HepG2 (cell line): ENCODE data around the gene EXTL2. TPM values are rescaled to one million over a fixed set of nuclear protein-coding genes. Genes with fewer than 3 reads are reported as not detected.
A peak's percentile ranks its signal among the peaks of the same experiment; 100 is the strongest.

Experiments
- JDP2 ChIP-seq: sonication (generic); formaldehyde crosslinking; IDR thresholded peaks from 2 replicates; pipeline ENCODE4 v1.8.1; 2022; ENCODE audit warnings: missing genetic modification reagents, borderline replicate concordance
- MED1 ChIP-seq: sonication (generic); formaldehyde crosslinking; IDR thresholded peaks from 2 replicates; pipeline ENCODE4 v1.4.0; 2020; ENCODE audit warnings: missing genetic modification reagents
- ONECUT2 ChIP-seq: sonication (generic); formaldehyde crosslinking; IDR thresholded peaks from 2 replicates; pipeline ENCODE4 v1.4.0; 2020; ENCODE audit warnings: missing genetic modification reagents
- PHF5A ChIP-seq: IDR thresholded peaks from one replicate; pipeline ENCODE4 v1.6.1; 2018; ENCODE audit warnings: low read depth, missing genetic modification reagents; ENCODE audit not compliant: unreplicated experiment
- ZBTB7B ChIP-seq: sonication (generic); formaldehyde crosslinking; IDR thresholded peaks from 2 replicates; pipeline ENCODE4 v1.4.0; 2020; ENCODE audit warnings: missing genetic modification reagents
- ZFP36L1 ChIP-seq: sonication (generic); formaldehyde crosslinking; IDR thresholded peaks from 2 replicates; pipeline ENCODE4 v1.8.0; 2022; ENCODE audit warnings: mild to moderate bottlenecking, missing genetic modification reagents, moderate library complexity
- ZKSCAN8 ChIP-seq: IDR thresholded peaks from 2 replicates; pipeline ENCODE4 v1.6.1; 2016; ENCODE audit warnings: borderline replicate concordance, missing genetic modification reagents, missing compliant biosample characterization
- ZNF24 ChIP-seq: fragments of 450-650 bp; IDR thresholded peaks from 2 replicates; pipeline ENCODE4 v1.6.1; 2017; ENCODE audit warnings: antibody characterized with exemption, mild to moderate bottlenecking
- ZNF263 ChIP-seq: sonication (generic); formaldehyde crosslinking; IDR thresholded peaks from 2 replicates; pipeline ENCODE4 v1.4.0; 2020; ENCODE audit warnings: missing genetic modification reagents
- ZNF44 ChIP-seq: sonication (generic); formaldehyde crosslinking; IDR thresholded peaks from 2 replicates; pipeline ENCODE4 v1.5.1; 2020; ENCODE audit warnings: mild to moderate bottlenecking, missing genetic modification reagents
- polyA plus RNA-seq, 8 experiments: library from polyadenylated mRNA; depleted of rRNA in 3 of 8; stranded (reverse) in 7 of 8; unstranded in 1 of 8; fragments of >200 nt; fragmentation: Illumina TruSeq in 4 of 8; extraction: Trizol in 4 of 8; gene quantifications; 2 replicates each; pipeline versions ENCODE4 v1.2.1 to v1.2.3, GENCODE V29; 2011 to 2016; ENCODE audit warnings: low read depth in 4 of 8, missing spikeins in 1 of 8, mixed read lengths in 1 of 8; ENCODE audit not compliant: insufficient read depth in 1 of 8
- total RNA-seq, 5 experiments: library from RNA; depleted of rRNA; stranded (reverse); fragments of >200 nt; fragmentation: Illumina TruSeq; extraction: Trizol; gene quantifications; 2 replicates each; pipeline ENCODE4 v1.2.3, GENCODE V29; 2016; ENCODE audit warnings: low read depth in 1 of 5
- TF ChIP-seq, protein P1 (sequence below): IDR thresholded peaks from 2 replicates; pipeline ENCODE4 v1.6.1; 2012; ENCODE audit warnings: low read depth, low read length, improper control_type of control experiment
- TF ChIP-seq, protein P2 (sequence below): IDR thresholded peaks from 2 replicates; pipeline ENCODE4 v1.6.1; 2016; ENCODE audit warnings: missing biosample characterization, missing genetic modification reagents, low read depth
- TF ChIP-seq, protein P3 (sequence below): IDR thresholded peaks from 2 replicates; pipeline ENCODE4 v1.6.1; 2018; ENCODE audit warnings: missing genetic modification reagents, mild to moderate bottlenecking, missing compliant biosample characterization
- TF ChIP-seq, protein P4 (sequence below): sonication (generic); formaldehyde crosslinking; IDR thresholded peaks from 2 replicates; pipeline ENCODE4 v1.4.0; 2020; ENCODE audit warnings: missing genetic modification reagents; ENCODE audit errors: not compliant biosample characterization
- TF ChIP-seq, protein P5 (sequence below): IDR thresholded peaks from 2 replicates; pipeline ENCODE4 v1.6.1; 2016; ENCODE audit warnings: mild to moderate bottlenecking, missing biosample characterization, missing genetic modification reagents
- TF ChIP-seq, protein P6 (sequence below): sonication (generic); formaldehyde crosslinking; IDR thresholded peaks from 2 replicates; pipeline ENCODE4 v1.4.0; 2020; ENCODE audit warnings: mild to moderate bottlenecking, missing genetic modification reagents
- TF ChIP-seq, protein P7 (sequence below): fragments of 450-650 bp; IDR thresholded peaks from 2 replicates; pipeline ENCODE4 v1.6.1; 2016

The EXTL2 gene
- total and polyA plus RNA-seq, 2 of the 13 experiments (the other 11 are each of a cell fraction or from before 2014, with no cell fraction given) = 22.0 to 23.5 TPM

DNA sequence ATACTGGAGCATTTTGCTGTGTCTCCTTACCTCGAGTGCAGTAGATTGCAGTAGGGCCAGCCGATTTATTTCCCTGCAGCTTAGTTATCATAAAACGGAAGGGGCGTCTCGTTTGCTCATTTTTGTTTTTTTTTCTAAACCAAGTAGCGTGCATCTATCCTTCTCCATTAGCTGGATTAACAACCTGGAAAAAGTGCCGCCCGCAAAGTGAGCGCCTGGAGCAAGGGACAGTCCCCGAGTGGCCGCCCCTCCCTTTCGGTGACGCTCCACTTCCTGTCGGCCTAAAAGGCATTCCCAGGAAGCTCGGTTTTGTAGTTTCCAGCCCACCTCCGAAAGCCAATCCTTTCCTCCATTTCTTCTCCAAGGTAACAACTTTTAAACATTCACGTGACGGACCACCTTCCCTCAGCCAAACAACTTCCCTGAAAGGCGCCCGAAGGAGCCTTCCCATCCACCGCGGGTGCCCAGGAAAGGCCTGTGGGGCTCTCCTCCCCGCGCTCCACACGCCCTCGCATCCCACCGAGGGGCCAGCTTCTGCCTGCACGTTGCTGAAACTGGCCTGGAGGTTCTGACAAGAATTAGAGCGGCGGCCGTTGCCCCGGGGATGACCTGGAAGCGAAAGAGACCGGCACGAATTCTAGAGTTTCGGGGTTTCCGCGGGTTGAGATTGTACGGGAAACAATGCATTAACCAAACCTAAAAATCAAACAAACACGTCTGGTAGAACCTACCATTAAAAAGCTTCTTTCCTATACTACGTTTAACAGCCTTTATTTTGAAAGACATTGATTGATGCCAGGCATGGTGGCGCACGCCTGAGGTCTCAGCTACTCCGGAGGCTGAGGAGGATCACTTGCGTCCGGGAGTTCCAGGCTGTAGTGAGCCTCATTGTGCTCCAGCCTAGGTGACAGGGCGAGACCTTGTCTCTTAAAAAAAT is at the start of gene EXTL2 (continued):
- TF ChIP-seq, protein P1, sequence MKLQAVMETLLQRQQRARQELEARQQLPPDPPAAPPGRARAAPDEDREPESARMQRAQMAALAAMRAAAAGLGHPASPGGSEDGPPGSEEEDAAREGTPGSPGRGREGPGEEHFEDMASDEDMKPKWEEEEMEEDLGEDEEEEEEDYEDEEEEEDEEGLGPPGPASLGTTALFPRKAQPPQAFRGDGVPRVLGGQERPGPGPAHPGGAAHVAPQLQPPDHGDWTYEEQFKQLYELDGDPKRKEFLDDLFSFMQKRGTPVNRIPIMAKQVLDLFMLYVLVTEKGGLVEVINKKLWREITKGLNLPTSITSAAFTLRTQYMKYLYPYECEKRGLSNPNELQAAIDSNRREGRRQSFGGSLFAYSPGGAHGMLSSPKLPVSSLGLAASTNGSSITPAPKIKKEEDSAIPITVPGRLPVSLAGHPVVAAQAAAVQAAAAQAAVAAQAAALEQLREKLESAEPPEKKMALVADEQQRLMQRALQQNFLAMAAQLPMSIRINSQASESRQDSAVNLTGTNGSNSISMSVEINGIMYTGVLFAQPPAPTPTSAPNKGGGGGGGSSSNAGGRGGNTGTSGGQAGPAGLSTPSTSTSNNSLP = no peak
- TF ChIP-seq ZBTB7B (CRISPR knock-in tag) (no peak), MED1 (CRISPR knock-in tag) (peak; percentile 18; the same call in 1 of the 2 replicates), ZNF44 (CRISPR knock-in tag) (0 out of 2 replicates have a peak, but pooled peaks have one; percentile 67), JDP2 (CRISPR knock-in tag) (no peak), ZKSCAN8 (CRISPR knock-in tag) (no peak), ONECUT2 (CRISPR knock-in tag) (no peak), ZFP36L1 (no peak), PHF5A (CRISPR knock-in tag) (no peak), ZNF263 (CRISPR knock-in tag) (peak; percentile 14; the same call in 1 of the 2 replicates), ZNF24 (no peak)
- TF ChIP-seq, protein P2, sequence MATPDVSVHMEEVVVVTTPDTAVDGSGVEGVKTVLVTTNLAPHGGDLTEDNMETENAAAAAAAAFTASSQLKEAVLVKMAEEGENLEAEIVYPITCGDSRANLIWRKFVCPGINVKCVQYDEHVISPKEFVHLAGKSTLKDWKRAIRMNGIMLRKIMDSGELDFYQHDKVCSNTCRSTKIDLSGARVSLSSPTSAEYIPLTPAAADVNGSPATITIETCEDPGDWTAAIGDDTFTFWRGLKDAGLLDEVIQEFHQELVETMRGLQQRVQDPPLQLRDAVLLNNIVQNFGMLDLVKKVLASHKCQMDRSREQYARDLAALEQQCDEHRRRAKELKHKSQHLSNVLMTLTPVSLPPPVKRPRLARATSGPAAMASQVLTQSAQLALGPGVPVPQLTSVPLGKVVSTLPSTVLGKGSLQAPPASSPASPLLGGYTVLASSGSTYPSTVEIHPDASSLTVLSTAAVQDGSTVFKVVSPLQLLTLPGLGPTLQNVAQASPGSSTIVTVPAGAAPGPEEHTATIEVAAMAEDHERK (CRISPR knock-in tag) = no peak
- TF ChIP-seq, protein P3, sequence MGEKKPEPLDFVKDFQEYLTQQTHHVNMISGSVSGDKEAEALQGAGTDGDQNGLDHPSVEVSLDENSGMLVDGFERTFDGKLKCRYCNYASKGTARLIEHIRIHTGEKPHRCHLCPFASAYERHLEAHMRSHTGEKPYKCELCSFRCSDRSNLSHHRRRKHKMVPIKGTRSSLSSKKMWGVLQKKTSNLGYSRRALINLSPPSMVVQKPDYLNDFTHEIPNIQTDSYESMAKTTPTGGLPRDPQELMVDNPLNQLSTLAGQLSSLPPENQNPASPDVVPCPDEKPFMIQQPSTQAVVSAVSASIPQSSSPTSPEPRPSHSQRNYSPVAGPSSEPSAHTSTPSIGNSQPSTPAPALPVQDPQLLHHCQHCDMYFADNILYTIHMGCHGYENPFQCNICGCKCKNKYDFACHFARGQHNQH (CRISPR knock-in tag) = no peak
- TF ChIP-seq, protein P4, sequence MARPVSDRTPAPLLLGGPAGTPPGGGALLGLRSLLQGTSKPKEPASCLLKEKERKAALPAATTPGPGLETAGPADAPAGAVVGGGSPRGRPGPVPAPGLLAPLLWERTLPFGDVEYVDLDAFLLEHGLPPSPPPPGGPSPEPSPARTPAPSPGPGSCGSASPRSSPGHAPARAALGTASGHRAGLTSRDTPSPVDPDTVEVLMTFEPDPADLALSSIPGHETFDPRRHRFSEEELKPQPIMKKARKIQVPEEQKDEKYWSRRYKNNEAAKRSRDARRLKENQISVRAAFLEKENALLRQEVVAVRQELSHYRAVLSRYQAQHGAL = no peak
- TF ChIP-seq, protein P5, sequence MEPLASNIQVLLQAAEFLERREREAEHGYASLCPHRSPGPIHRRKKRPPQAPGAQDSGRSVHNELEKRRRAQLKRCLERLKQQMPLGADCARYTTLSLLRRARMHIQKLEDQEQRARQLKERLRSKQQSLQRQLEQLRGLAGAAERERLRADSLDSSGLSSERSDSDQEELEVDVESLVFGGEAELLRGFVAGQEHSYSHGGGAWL (CRISPR knock-in tag) = peak; percentile 43; the same call in 1 of the 2 replicates
- TF ChIP-seq, protein P6, sequence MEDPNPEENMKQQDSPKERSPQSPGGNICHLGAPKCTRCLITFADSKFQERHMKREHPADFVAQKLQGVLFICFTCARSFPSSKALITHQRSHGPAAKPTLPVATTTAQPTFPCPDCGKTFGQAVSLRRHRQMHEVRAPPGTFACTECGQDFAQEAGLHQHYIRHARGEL (CRISPR knock-in tag) = no peak
- TF ChIP-seq, protein P7, sequence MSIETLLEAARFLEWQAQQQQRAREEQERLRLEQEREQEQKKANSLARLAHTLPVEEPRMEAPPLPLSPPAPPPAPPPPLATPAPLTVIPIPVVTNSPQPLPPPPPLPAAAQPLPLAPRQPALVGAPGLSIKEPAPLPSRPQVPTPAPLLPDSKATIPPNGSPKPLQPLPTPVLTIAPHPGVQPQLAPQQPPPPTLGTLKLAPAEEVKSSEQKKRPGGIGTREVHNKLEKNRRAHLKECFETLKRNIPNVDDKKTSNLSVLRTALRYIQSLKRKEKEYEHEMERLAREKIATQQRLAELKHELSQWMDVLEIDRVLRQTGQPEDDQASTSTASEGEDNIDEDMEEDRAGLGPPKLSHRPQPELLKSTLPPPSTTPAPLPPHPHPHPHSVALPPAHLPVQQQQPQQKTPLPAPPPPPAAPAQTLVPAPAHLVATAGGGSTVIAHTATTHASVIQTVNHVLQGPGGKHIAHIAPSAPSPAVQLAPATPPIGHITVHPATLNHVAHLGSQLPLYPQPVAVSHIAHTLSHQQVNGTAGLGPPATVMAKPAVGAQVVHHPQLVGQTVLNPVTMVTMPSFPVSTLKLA = peak; percentile 45
